Measurements from ENCODE around the gene AK3.

Gene AK3

GRCh38 chr9:4746278-4747030 lies 5.5 kb upstream of the AK3 start:
- DNase-seq = no peak

DNA sequence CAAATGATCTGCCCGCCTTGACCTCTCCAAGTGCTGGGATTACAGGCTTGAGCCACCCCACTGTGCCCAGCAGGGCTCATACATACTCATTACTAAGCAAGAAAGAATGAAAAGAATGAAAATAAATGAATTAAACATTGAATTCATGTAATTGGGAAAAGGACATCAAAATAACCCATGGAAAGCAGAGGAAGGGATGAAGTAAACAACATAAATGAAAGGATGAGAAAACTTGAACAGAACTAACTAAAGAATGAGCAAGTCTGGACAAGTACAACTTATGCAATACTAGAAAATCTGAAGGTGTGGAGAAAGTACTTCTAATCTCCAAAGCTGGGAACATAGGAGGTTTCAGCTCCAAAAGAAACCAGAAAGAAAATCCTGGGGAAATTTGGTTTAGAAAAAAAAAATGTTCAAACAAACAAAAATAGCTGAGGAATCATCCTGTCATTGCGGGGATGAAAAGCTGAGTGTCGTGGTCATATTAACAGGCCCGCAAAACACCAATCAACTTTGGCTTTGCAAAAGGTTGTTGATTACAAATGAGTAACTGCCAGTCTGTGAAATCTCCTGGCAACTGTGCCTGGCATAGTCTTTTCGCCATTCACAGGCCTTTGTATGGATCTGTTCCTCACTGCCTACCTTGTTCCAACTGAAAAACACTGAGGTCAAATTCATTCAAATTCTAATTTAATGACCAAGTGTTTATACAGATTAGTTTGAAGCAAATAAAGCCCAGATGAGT lies 2.3 kb upstream of the AK3 start:
- peak; percentile 38 for DNase-seq

GRCh38 chr9:4742246-4742645 lies 1.2 kb upstream of the AK3 start:
- DNase-seq = no peak

DNA sequence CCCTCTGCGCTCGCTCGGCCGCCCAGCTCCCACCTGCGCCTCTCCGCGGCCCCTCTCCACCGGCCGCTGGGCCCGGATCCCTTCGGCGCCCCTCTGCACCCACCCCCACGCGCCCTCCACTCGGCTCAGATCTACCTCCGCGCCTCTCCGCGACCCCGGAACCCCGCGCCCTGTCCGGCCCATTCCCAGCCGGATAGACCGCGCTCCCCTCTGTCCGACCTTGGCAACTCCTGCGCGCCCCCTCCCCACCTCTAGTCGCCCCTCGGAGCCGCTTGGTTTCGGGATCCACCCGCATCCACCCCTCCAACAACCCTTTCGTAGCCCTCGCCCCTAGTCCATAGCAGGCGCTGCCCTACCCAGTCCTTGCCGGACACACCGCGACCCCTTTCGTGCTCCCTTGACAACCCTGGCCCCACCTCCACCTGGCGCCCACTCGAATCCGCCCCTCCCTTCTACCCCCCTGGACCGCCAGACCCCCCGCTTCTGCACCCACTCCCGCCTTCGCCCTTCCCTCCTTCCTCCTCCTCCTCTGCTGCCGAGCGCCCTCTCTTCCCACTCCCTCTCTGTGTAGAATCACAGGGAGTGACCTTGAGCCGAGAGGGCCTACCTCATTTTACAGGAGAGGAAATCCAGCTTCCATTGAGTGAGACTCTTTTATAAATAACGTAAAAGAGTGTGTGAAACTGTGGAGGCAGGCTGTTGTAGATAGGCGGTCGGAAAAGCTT lies 525 bp upstream of the AK3 start:
- DNase-seq = no peak

DNA sequence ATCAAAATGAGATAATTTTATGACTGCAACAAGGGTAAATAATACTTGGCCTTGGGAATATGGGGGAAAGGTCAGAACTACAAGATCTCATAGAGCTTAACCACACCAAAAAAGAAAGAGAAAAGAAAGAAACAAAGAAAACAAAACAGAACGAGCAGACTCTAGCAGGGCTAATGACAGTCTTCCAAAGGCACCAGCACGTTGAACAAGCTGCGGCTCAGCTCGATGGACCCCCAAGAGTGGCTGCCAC lies 689 bp downstream of the AK3 start:
- peak; percentile 19 for DNase-seq

DNA sequence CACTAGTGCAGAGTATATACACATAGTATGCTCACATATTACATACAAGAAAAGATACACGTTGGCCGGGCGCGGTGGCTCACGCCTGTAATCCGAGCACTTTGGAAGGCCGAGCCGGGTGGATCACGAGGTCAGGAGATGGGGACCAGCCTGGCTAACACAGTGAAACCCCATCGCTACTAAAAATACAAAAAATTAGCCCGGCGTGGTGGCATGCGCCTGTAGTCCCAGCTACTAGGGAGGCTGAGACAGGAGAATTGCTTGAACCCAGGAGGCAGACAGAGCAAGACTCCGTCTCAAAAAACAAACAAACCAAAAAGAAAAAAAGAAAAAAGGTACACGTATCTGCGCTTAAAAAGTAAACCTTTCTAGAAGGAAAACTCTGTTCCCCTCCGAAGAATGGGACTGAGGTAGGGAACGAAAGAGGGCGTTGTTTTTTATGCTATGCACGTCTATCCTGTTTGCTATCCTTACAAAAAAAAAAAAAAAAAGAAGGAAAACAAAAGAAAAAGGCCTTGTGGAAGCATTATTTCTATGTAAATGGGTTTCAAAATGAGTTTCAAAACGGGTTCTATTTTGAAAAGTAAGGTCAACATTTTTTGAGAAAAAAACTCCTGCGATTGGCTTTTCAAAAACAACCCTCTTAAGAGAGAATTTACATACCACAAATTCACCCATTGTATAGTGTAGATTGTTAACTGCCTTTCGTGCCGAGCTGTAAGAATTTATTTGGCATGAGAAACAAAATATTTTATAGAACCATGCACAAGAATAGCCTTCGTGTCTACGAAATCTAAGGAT lies 1.2 kb downstream of the AK3 start:
- peak; percentile 34 for DNase-seq

DNA sequence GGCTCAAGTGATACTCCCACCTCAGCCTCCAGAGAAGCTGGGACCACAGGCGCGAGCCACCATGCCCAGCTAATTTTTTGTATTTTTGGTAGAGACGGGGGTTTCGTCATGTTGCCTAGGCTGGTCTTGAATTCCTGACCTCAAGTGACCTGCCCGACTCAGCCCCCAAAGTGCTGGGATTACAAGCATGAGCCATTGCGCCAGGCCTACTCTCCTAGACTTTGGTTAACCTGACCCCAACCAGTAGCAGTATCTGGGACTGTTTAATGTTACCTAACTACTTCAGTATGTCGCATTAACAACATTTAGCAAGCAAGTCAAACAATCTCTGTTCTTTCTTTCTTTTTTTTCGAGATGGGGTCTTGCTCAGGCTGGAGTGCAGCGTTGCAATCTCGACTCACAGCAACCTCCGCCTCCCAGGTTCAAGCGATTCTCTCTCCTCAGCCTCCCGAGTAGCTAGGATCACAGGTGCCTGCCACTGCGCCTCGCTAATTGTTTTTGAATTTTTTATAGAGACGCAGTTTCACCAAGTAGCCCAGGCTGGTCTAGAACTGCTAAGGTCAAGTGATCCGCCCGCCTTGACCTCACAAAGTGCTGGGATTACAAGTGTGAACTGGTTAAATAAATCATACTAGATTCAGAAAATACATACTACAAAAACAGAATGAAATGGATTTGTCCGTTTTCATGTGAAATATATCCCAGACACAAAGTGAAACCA lies 2.0 kb downstream of the AK3 start:
- no peak for DNase-seq

- DNase-seq = no peak
Observed at GRCh38 chr9:4734150-4734549, 6.9 kb downstream of the AK3 start.

- no peak for DNase-seq
Observed at GRCh38 chr9:4732890-4733289, 8.1 kb downstream of the AK3 start.

GRCh38 chr9:4727593-4727992 lies 13.4 kb downstream of the AK3 start:
- DNase-seq = no peak

DNA sequence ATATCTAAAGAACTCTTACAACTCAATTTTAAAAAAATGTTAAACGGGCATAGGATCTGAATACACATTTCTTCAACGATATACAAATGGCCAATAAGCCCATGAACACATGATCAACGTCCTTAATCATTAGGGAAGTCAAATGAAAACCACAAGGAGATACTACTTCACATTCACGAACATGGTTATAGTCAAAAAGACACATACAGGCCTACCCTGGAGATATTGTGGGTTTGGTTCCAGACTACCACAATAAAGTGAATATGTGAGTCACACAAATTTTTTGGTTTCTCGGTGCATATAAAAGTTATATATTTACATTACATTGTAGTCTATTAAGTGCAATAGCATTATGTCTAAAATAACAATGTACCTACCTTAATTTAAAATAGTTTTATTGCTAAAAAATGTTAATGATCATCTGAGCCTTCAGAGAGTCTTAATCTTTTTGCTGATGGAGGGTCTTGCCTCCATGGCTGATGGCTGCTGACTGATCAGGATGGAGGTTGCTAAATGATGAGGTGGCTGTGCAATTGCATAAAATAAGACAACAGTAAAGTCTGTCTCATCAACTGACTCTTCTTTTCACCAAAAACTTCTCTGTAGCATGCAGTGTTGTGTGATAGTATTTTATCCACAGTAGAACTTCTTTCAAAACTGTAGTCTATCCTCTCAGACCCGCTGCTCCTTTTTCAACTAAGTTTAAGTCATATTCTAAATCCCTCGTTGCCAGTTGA lies 15.1 kb downstream of the AK3 start:
- no peak for DNase-seq

- DNase-seq = no peak
Observed at GRCh38 chr9:4721736-4722135, 19.3 kb downstream of the AK3 start.

DNA sequence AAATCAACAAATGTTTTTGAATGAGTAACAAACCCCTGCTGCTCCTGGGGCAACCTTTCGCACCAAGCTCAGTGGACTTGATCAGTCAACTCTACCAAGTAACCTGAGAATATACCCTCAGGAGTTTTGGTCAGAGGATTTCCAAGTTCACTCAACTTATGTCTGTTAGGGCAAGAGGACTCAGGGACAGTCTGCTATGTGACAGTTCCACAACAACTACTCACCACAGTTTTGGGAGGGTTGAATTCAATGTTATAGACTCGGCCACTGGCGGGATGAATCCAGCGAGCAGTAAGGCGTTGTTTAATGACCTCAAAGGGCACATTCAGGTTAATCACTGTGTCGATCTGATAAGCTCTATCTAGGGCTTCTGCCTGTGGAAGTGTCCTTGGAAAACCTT lies 22.1 kb downstream of the AK3 start:
- DNase-seq = no peak

- no peak for DNase-seq
Observed at GRCh38 chr9:4717815-4718214, 23.2 kb downstream of the AK3 start.

DNA sequence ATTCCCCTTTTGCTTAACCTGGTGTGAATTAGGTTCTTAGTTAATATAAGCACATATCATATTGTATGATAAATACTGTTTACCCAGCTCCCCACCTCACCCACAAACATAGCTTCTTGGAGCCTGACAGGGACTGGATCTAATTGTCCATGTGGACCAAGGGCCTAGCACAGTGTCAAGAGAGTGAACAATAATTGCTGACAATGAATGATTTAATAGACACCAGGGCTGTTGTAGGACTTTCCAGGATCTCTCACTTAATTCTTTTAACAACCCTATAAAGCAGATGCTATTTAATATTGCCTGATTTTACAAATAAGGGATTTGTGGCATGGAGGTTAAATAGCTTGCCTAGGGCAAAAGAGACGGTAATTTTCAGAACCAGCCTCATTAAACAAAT lies 24.8 kb downstream of the AK3 start:
- DNase-seq = no peak

DNA sequence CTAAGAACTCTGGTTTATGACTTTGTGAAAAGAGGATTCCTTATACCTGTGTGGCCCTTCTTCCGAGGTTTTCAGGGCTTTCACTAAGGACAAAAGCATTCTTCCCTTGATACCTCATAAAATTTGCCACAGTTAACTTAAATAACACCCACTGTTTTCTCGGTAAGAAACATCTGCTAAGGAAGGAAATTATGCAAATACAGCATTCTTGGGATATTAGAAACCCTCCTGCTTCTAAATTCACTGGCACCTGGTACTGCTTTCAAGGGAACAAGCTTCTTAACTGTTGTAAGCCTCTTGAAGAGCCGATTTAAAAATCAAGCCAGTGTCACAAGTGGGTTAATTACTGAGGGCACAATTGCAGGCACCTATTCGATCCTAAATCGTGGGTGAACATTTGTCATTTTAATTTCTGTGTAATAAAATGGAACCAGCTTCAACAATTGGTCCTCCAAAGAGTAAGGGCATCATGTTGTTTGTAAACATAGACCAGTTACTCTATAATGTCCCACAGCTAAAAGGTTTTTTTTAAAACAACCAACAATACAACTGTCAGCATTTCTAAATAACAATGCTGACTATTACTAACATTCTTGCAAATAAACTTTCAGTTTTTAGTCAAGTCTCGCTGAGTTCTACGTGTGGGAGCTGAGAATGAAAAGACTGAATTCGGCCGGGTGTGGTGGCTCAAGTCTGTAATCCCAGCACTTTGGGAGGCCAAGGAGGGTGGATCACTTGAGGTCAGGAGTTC lies 26.6 kb downstream of the AK3 start:
- no peak for DNase-seq

- DNase-seq = no peak
Observed at GRCh38 chr9:4713849-4714248, 27.2 kb downstream of the AK3 start.

GRCh38 chr9:4709380-4709779 lies 31.6 kb downstream of the AK3 start:
- DNase-seq = no peak

GRCh38 chr9:4706971-4707622 lies 33.9 kb downstream of the AK3 start:
- DNase-seq = no peak

DNA sequence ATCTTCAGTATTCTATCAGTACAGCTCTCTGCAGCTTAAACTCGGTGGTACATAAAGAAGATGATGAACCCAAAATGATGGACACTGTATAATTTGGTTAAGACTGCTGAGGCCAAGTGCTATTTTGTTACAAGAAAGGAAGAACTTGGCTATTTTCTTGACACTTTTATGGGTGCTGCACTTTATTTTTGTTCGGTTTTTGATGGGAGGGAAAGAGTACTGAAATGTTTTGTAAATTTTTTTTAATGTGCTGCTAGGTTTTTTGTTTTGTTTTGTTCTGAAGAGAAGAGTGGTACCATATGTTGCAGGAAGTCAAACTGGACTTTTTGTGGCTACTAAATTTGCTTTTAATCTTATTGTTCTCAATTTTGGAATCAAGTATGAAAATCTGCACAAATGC lies 35.0 kb downstream of the AK3 start:
- DNase-seq = no peak
